HEK293 (cell line): ENCODE results near the gene UBALD1.

Experiments used
- CTCF ChIA-PET: fragments of 350-600 bp; formaldehyde crosslinking; extraction: SDS; loops from one replicate; lab custom pipeline; 2021; ENCODE audit warnings: antibody characterized with exemption; lab: Yijun Ruan, JAX
- POLR2A ChIA-PET: fragments of 300-600 bp; formaldehyde crosslinking; extraction: SDS; loops from one replicate; lab custom pipeline; 2020; ENCODE audit warnings: antibody characterized with exemption, inconsistent platforms; lab: Yijun Ruan, JAX
- H3K27ac ChIP-seq: fragments of 200-500 bp; sonication (Bioruptor generic); 2 replicates; pipeline ENCODE4 v1.5.1; 2014; ENCODE audit warnings: low read depth, low read length, control low read depth, inconsistent platforms; ENCODE audit errors: extremely low read depth
- H3K36me3 ChIP-seq, 2 experiments: fragments of 200-500 bp in 1 of 2; sonication (Bioruptor generic) in 1 of 2; 1 replicate in 1 of 2; 2 replicates in 1 of 2; pipeline ENCODE4 v1.5.1; 2014 to 2017; ENCODE audit warnings: inconsistent platforms in 2 of 2, low read length in 2 of 2; ENCODE audit not compliant: control insufficient read depth in 2 of 2, insufficient read depth in 1 of 2
- H3K4me1 ChIP-seq: fragments of 200-500 bp; sonication (Bioruptor generic); 2 replicates; pipeline ENCODE4 v1.5.1; 2014; ENCODE audit warnings: mild to moderate bottlenecking, low read length, inconsistent platforms; ENCODE audit not compliant: control insufficient read depth, insufficient read depth
- H3K4me3 ChIP-seq: 2 replicates; pipeline ENCODE4 v1.5.1; 2011; ENCODE audit warnings: low read depth, mild to moderate bottlenecking, control low read depth, low read length, moderate library complexity
- H3K9me3 ChIP-seq: fragments of 200-500 bp; sonication (Bioruptor generic); 2 replicates; pipeline ENCODE4 v1.5.1; 2014; ENCODE audit warnings: low read depth, low read length, inconsistent platforms; ENCODE audit not compliant: control insufficient read depth, insufficient read depth
- GLI4 ChIP-seq: fragments of 450-650 bp; formaldehyde crosslinking; IDR thresholded peaks from 2 replicates; pipeline ENCODE4 v1.5.1; 2016; ENCODE audit warnings: missing biosample characterization, missing genetic modification characterization
- GLIS2 ChIP-seq: fragments of 450-650 bp; formaldehyde crosslinking; IDR thresholded peaks from 2 replicates; pipeline ENCODE4 v1.5.1; 2016; ENCODE audit warnings: missing biosample characterization, missing genetic modification characterization
- HOXA7 ChIP-seq: sonication (generic); formaldehyde crosslinking; IDR thresholded peaks from 2 replicates; pipeline ENCODE4 v1.8.1; 2022; ENCODE audit warnings: missing genetic modification reagents, borderline replicate concordance
- IKZF3 ChIP-seq: fragments of 450-650 bp; IDR thresholded peaks from 2 replicates; pipeline ENCODE4 v1.5.0; 2018; ENCODE audit warnings: missing biosample characterization, mild to moderate bottlenecking, missing genetic modification characterization, moderate library complexity
- KLF16 ChIP-seq: fragments of 450-650 bp; formaldehyde crosslinking; IDR thresholded peaks from 2 replicates; pipeline ENCODE4 v1.5.1; 2017; ENCODE audit warnings: missing biosample characterization, missing genetic modification characterization
- KLF7 ChIP-seq: fragments of 450-650 bp; formaldehyde crosslinking; IDR thresholded peaks from 2 replicates; pipeline ENCODE4 v1.5.1; 2016; ENCODE audit warnings: missing biosample characterization, missing genetic modification characterization, borderline replicate concordance
- KLF8 ChIP-seq: fragments of 450-650 bp; formaldehyde crosslinking; IDR thresholded peaks from 2 replicates; pipeline ENCODE4 v1.5.1; 2016; ENCODE audit warnings: missing biosample characterization, missing genetic modification characterization
- SALL2 ChIP-seq: fragments of 450-650 bp; formaldehyde crosslinking; IDR thresholded peaks from 2 replicates; pipeline ENCODE4 v1.5.0; 2017; ENCODE audit warnings: missing biosample characterization, mild to moderate bottlenecking, missing genetic modification characterization, borderline replicate concordance
- SP2 ChIP-seq: fragments of 450-650 bp; formaldehyde crosslinking; IDR thresholded peaks from 2 replicates; pipeline ENCODE4 v1.5.1; 2016; ENCODE audit warnings: missing biosample characterization, missing genetic modification characterization
- SP3 ChIP-seq: fragments of 450-650 bp; formaldehyde crosslinking; IDR thresholded peaks from 2 replicates; pipeline ENCODE4 v1.5.1; 2016; ENCODE audit warnings: missing biosample characterization, missing genetic modification characterization
- SP7 ChIP-seq: fragments of 450-650 bp; formaldehyde crosslinking; IDR thresholded peaks from 2 replicates; pipeline ENCODE4 v1.5.1; 2016; ENCODE audit warnings: missing biosample characterization, missing genetic modification characterization
- TRIM28 ChIP-seq: IDR thresholded peaks from 2 replicates; pipeline ENCODE4 v1.6.1; 2011; ENCODE audit warnings: low read length, control low read depth, borderline replicate concordance
- ZBTB21 ChIP-seq: fragments of 450-650 bp; formaldehyde crosslinking; IDR thresholded peaks from 2 replicates; pipeline ENCODE4 v1.5.1; 2017; ENCODE audit warnings: missing biosample characterization, missing genetic modification characterization
- ZBTB7A ChIP-seq: fragments of 450-650 bp; formaldehyde crosslinking; IDR thresholded peaks from 2 replicates; pipeline ENCODE4 v1.5.1; 2016; ENCODE audit warnings: low read depth, missing biosample characterization, missing genetic modification characterization
- ZEB2 ChIP-seq: fragments of 450-650 bp; formaldehyde crosslinking; IDR thresholded peaks from 2 replicates; pipeline ENCODE4 v1.5.1; 2016; ENCODE audit warnings: missing biosample characterization, missing genetic modification characterization
- ZFP37 ChIP-seq: fragments of 450-650 bp; formaldehyde crosslinking; IDR thresholded peaks from 2 replicates; pipeline ENCODE4 v1.5.1; 2016; ENCODE audit warnings: missing biosample characterization, missing genetic modification characterization
- ZFP69B ChIP-seq: fragments of 450-650 bp; formaldehyde crosslinking; IDR thresholded peaks from 2 replicates; pipeline ENCODE4 v1.5.1; 2016; ENCODE audit warnings: missing biosample characterization, missing genetic modification characterization
- ZNF10 ChIP-seq: fragments of 450-650 bp; formaldehyde crosslinking; IDR thresholded peaks from 2 replicates; pipeline ENCODE4 v1.5.1; 2017; ENCODE audit warnings: missing biosample characterization, missing genetic modification characterization
- ZNF112 ChIP-seq: fragments of 450-650 bp; formaldehyde crosslinking; IDR thresholded peaks from 2 replicates; pipeline ENCODE4 v1.5.0; 2017; ENCODE audit warnings: missing biosample characterization, missing genetic modification characterization
- ZNF184 ChIP-seq: fragments of 450-650 bp; IDR thresholded peaks from 2 replicates; pipeline ENCODE4 v1.5.1; 2018; ENCODE audit warnings: missing biosample characterization, mild to moderate bottlenecking, missing genetic modification characterization
- ZNF311 ChIP-seq: fragments of 450-650 bp; formaldehyde crosslinking; IDR thresholded peaks from 2 replicates; pipeline ENCODE4 v1.5.1; 2017; ENCODE audit warnings: missing biosample characterization, missing genetic modification characterization, borderline replicate concordance
- ZNF324 ChIP-seq: fragments of 450-650 bp; formaldehyde crosslinking; IDR thresholded peaks from 2 replicates; pipeline ENCODE4 v1.5.1; 2016; ENCODE audit warnings: missing biosample characterization, missing genetic modification characterization
- ZNF341 ChIP-seq: fragments of 450-650 bp; formaldehyde crosslinking; IDR thresholded peaks from 2 replicates; pipeline ENCODE4; 2016; ENCODE audit warnings: low read depth, missing biosample characterization, missing genetic modification characterization
- ZNF416 ChIP-seq: fragments of 450-650 bp; formaldehyde crosslinking; IDR thresholded peaks from 2 replicates; pipeline ENCODE4 v1.5.1; 2016; ENCODE audit warnings: missing biosample characterization, missing genetic modification characterization
- ZNF423 ChIP-seq: fragments of 450-650 bp; formaldehyde crosslinking; IDR thresholded peaks from 2 replicates; pipeline ENCODE4 v1.5.1; 2016; ENCODE audit warnings: missing biosample characterization, missing genetic modification characterization
- ZNF501 ChIP-seq: fragments of 450-650 bp; formaldehyde crosslinking; IDR thresholded peaks from 2 replicates; pipeline ENCODE4 v1.5.1; 2016; ENCODE audit warnings: missing biosample characterization, missing genetic modification characterization
- ZNF521 ChIP-seq: fragments of 450-650 bp; formaldehyde crosslinking; IDR thresholded peaks from 2 replicates; pipeline ENCODE4 v1.5.1; 2017; ENCODE audit warnings: missing biosample characterization, mild to moderate bottlenecking, missing genetic modification characterization
- ZNF548 ChIP-seq: fragments of 450-650 bp; formaldehyde crosslinking; IDR thresholded peaks from 2 replicates; pipeline ENCODE4 v1.5.1; 2016; ENCODE audit warnings: missing biosample characterization, missing genetic modification characterization
- ZNF626 ChIP-seq: fragments of 450-650 bp; sonication (Bioruptor Pico); formaldehyde crosslinking; IDR thresholded peaks from 2 replicates; pipeline ENCODE4 v1.5.1; 2018; ENCODE audit warnings: missing biosample characterization, missing genetic modification characterization, inconsistent platforms
- ZNF654 ChIP-seq: fragments of 450-650 bp; formaldehyde crosslinking; IDR thresholded peaks from 2 replicates; pipeline ENCODE4 v1.5.1; 2016; ENCODE audit warnings: low read depth, missing biosample characterization, missing genetic modification characterization
- ZNF677 ChIP-seq: fragments of 450-650 bp; IDR thresholded peaks from 2 replicates; pipeline ENCODE4 v1.5.0; 2018; ENCODE audit warnings: missing biosample characterization, mild to moderate bottlenecking, missing genetic modification characterization, moderate library complexity
- ZNF768 ChIP-seq: fragments of 450-650 bp; formaldehyde crosslinking; IDR thresholded peaks from 2 replicates; pipeline ENCODE4 v1.5.1; 2018; ENCODE audit warnings: missing biosample characterization, mild to moderate bottlenecking, missing genetic modification characterization
- ZNF776 ChIP-seq: fragments of 450-650 bp; formaldehyde crosslinking; IDR thresholded peaks from 2 replicates; pipeline ENCODE4 v1.5.0; 2017; ENCODE audit warnings: missing biosample characterization, missing genetic modification characterization, borderline replicate concordance
- ZNF777 ChIP-seq: fragments of 450-650 bp; formaldehyde crosslinking; IDR thresholded peaks from 2 replicates; pipeline ENCODE4 v1.5.1; 2017; ENCODE audit warnings: missing biosample characterization, missing genetic modification characterization, borderline replicate concordance
- ZNF785 ChIP-seq: fragments of 450-650 bp; formaldehyde crosslinking; IDR thresholded peaks from 2 replicates; pipeline ENCODE4 v1.5.1; 2016; ENCODE audit warnings: missing biosample characterization, missing genetic modification characterization
- ZNF792 ChIP-seq: fragments of 450-650 bp; formaldehyde crosslinking; IDR thresholded peaks from 2 replicates; pipeline ENCODE4 v1.5.1; 2016; ENCODE audit warnings: missing biosample characterization, missing genetic modification characterization
- ZNF830 ChIP-seq: fragments of 450-650 bp; IDR thresholded peaks from 2 replicates; pipeline ENCODE4 v1.5.0; 2018; ENCODE audit warnings: missing biosample characterization, missing genetic modification characterization, low read depth, mild to moderate bottlenecking, moderate library complexity
- TF ChIP-seq, protein P1 (sequence below): fragments of 450-650 bp; formaldehyde crosslinking; IDR thresholded peaks from 2 replicates; pipeline ENCODE4 v1.5.1; 2016; ENCODE audit warnings: missing biosample characterization, missing genetic modification characterization

The UBALD1 gene

GRCh38 chr16:4624015-4624826 is 9.5 kb upstream of the UBALD1 start, which contains the start of gene MGRN1:
Gene MGRN1, plus strand, starts transcription at chr16:4624826. Its CDS starts 135 bp downstream, at chr16:4624961.
- Histone ChIP-seq H3K9me3 (no peaks in the 10 kb centered on the region), H3K27ac (peak within 1 kb of the TSS; percentile 93), H3K4me3 (peak within 1 kb of the TSS; percentile 97), H3K36me3 (peaks cover 0 to 12% of the 10 kb centered on the region in 2 experiments; a peak in 2 of 3 replicates), H3K4me1 (no peaks in the 10 kb centered on the region)
- ChIA-PET CTCF (interaction anchor here (0.6 to 2.2 kb wide), 31 partner anchors 9 to 400 kb away, joined by 3 to 11 read pairs (median 4); no protein-coding TSS in a partner anchor), POLR2A (interaction anchor here (1.1 to 3.3 kb wide), 3 partner anchors 9 to 110 kb away, joined by 3 to 31 read pairs (median 5); partner anchors contain the start of genes ANKS3, DNAAF8 and UBALD1)
- peak; percentile 85 for TF ChIP-seq SP7 (tag by site-specific recombination)
- no peak for TF ChIP-seq ZNF677
- peak; percentile 77 for TF ChIP-seq SP3
- TF ChIP-seq ZNF830 (tag by site-specific recombination), result no peak
- no peak for TF ChIP-seq ZNF777 (tag by site-specific recombination)
- TF ChIP-seq GLIS2, result 0 out of 2 replicates have a peak, but pooled peaks have one; percentile 24
- TF ChIP-seq TRIM28, result peak; percentile 48; the same call in 1 of the 2 replicates
- TF ChIP-seq ZNF416, result no peak
- TF ChIP-seq ZNF184, result no peak
- no peak for TF ChIP-seq ZNF776 (tag by site-specific recombination)
- TF ChIP-seq ZNF768 (tag by site-specific recombination), result no peak
- TF ChIP-seq ZNF501 (tag by site-specific recombination), result peak; percentile 84
- peak; percentile 33; the same call in 1 of the 2 replicates for TF ChIP-seq KLF7
- TF ChIP-seq ZEB2 (tag by site-specific recombination), result peak; percentile 89
- no peak for TF ChIP-seq GLI4 (tag by site-specific recombination)
- TF ChIP-seq ZNF423 (tag by site-specific recombination), result no peak
- no peak for TF ChIP-seq ZNF792
- no peak for TF ChIP-seq ZNF112 (tag by site-specific recombination)
- no peak for TF ChIP-seq ZNF626 (tag by site-specific recombination)
- no peak for TF ChIP-seq ZNF785 (tag by site-specific recombination)
- TF ChIP-seq ZNF341, result no peak
- TF ChIP-seq ZNF10 (tag by site-specific recombination), result 0 out of 2 replicates have a peak, but pooled peaks have one; percentile 22
- TF ChIP-seq ZNF311 (tag by site-specific recombination), result no peak
- TF ChIP-seq ZNF654, result peak; percentile 72
- TF ChIP-seq ZBTB21 (tag by site-specific recombination), result peak; percentile 57; the same call in 1 of the 2 replicates
- peak; percentile 39; the same call in 1 of the 2 replicates for TF ChIP-seq ZFP37
- TF ChIP-seq HOXA7, result no peak
- no peak for TF ChIP-seq IKZF3 (tag by site-specific recombination)
- TF ChIP-seq ZNF521 (tag by site-specific recombination), result no peak
- TF ChIP-seq ZNF324 (tag by site-specific recombination), result peak; percentile 90
- no peak for TF ChIP-seq ZNF548 (tag by site-specific recombination)
- peak; percentile 78; the same call in 1 of the 2 replicates for TF ChIP-seq KLF16 (tag by site-specific recombination)
- TF ChIP-seq, protein P1, sequence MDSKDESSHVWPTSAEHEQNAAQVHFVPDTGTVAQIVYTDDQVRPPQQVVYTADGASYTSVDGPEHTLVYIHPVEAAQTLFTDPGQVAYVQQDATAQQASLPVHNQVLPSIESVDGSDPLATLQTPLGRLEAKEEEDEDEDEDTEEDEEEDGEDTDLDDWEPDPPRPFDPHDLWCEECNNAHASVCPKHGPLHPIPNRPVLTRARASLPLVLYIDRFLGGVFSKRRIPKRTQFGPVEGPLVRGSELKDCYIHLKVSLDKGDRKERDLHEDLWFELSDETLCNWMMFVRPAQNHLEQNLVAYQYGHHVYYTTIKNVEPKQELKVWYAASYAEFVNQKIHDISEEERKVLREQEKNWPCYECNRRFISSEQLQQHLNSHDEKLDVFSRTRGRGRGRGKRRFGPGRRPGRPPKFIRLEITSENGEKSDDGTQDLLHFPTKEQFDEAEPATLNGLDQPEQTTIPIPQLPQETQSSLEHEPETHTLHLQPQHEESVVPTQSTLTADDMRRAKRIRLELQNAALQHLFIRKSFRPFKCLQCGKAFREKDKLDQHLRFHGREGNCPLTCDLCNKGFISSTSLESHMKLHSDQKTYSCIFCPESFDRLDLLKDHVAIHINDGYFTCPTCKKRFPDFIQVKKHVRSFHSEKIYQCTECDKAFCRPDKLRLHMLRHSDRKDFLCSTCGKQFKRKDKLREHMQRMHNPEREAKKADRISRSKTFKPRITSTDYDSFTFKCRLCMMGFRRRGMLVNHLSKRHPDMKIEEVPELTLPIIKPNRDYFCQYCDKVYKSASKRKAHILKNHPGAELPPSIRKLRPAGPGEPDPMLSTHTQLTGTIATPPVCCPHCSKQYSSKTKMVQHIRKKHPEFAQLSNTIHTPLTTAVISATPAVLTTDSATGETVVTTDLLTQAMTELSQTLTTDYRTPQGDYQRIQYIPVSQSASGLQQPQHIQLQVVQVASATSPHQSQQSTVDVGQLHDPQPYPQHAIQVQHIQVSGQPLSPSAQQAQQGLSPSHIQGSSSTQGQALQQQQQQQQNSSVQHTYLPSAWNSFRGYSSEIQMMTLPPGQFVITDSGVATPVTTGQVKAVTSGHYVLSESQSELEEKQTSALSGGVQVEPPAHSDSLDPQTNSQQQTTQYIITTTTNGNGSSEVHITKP (tag by site-specific recombination), result peak; percentile 100
- TF ChIP-seq SALL2 (tag by site-specific recombination), result no peak
- peak; percentile 83 for TF ChIP-seq KLF8 (tag by site-specific recombination)
- peak; percentile 71 for TF ChIP-seq ZFP69B
- TF ChIP-seq ZBTB7A (tag by site-specific recombination), result peak; percentile 83; the same call in 1 of the 2 replicates
- TF ChIP-seq SP2, result peak; percentile 56
